A673 (cell line): Measurements from ENCODE around the gene ARFGAP1. TPM values are rescaled to one million over a fixed set of nuclear protein-coding genes. Genes with fewer than 3 reads are reported as not detected.

Experiments used
- BruUV-seq: library from RNA; stranded (reverse); fragments of 400-500 nt; replicated peaks from 2 replicates; lab custom pipeline; 2021; lab: Mats Ljungman, UMichigan
- CTCF ChIA-PET: fragments of 300-600 bp; sonication (Branson Sonifier 250); formaldehyde crosslinking; loops from one replicate; lab custom pipeline; 2022; ENCODE audit warnings: antibody characterized with exemption; lab: Charles Lee
- POLR2A ChIA-PET: fragments of 300-600 bp; sonication (Branson Sonifier 250); formaldehyde crosslinking; loops from one replicate; lab custom pipeline; 2022; ENCODE audit warnings: antibody characterized with exemption; ENCODE audit not compliant: low non-redundant PET; lab: Charles Lee
- DNase-seq: peaks from one replicate; pipeline ENCODE4 v3.0.0-alpha.2; 2015; ENCODE audit warnings: low spot score
- H3K27ac ChIP-seq: fragments of 200-600 bp; sonication (generic); 2 replicates; pipeline ENCODE4 v1.5.1; 2016; ENCODE audit warnings: mixed run types, low read depth, mild to moderate bottlenecking, mixed read lengths, antibody characterized with exemption, low read length; ENCODE audit not compliant: poor library complexity, severe bottlenecking
- H3K27me3 ChIP-seq: fragments of 200-600 bp; sonication (generic); replicated peaks from 2 replicates; pipeline ENCODE4 v1.6.1; 2017; ENCODE audit warnings: mixed run types, low read depth, mild to moderate bottlenecking, mixed read lengths, antibody characterized with exemption, low read length; ENCODE audit not compliant: insufficient read depth, poor library complexity
- H3K36me3 ChIP-seq: fragments of 200-600 bp; sonication (generic); 2 replicates; pipeline ENCODE4 v1.6.1; 2016; ENCODE audit warnings: mixed run types, mild to moderate bottlenecking, mixed read lengths, antibody characterized with exemption, low read length; ENCODE audit not compliant: insufficient read depth, poor library complexity, severe bottlenecking
- H3K4me1 ChIP-seq: fragments of 200-600 bp; sonication (generic); 2 replicates; pipeline ENCODE4 v1.6.1; 2017; ENCODE audit warnings: mixed run types, mild to moderate bottlenecking, mixed read lengths, antibody characterized with exemption, low read length; ENCODE audit not compliant: insufficient read depth, poor library complexity, severe bottlenecking
- H3K4me3 ChIP-seq: fragments of 200-600 bp; sonication (generic); 2 replicates; pipeline ENCODE4 v1.5.1; 2016; ENCODE audit warnings: low read depth, mixed run types, mild to moderate bottlenecking, mixed read lengths, low read length; ENCODE audit not compliant: poor library complexity, severe bottlenecking
- H3K9me3 ChIP-seq: fragments of 200-600 bp; sonication (generic); 2 replicates; pipeline ENCODE4 v1.6.1; 2016; ENCODE audit warnings: mixed run types, low read depth, mild to moderate bottlenecking, mixed read lengths, antibody characterized with exemption, low read length; ENCODE audit not compliant: poor library complexity, severe bottlenecking
- EZH2 ChIP-seq: fragments of 200-600 bp; sonication (generic); IDR thresholded peaks from 2 replicates; pipeline ENCODE4 v1.6.1; 2017; ENCODE audit warnings: borderline replicate concordance, low read depth, mild to moderate bottlenecking, mixed read lengths, antibody characterized with exemption, low read length; ENCODE audit not compliant: poor library complexity, severe bottlenecking
- intact Hi-C: fragments of 100-400 bp; cut with micrococcal nuclease; formaldehyde crosslinking; loops from one replicate; pipeline ENCODE4 v1.10.0; 2022; ENCODE audit not compliant: unreplicated experiment
- total RNA-seq: library from RNA; stranded (reverse); gene quantifications from 2 replicates; pipeline ENCODE4 v1.2.3, GENCODE V29; 2021
- TF ChIP-seq, protein P1 (sequence below): fragments of 300-800, 200-600 bp; sonication (generic); conservative IDR thresholded peaks from 2 replicates; pipeline ENCODE4 v1.5.1; 2017; ENCODE audit warnings: low read depth, mild to moderate bottlenecking, antibody characterized with exemption, low read length, moderate library complexity, mixed read lengths

The ARFGAP1 gene
- total RNA-seq, 1 experiment from 2014 or later = 90.4 TPM

- POLR2A ChIA-PET = no interaction called here
- no peak for DNase-seq
- no peaks in the 10 kb centered on the region for H3K36me3 ChIP-seq
- no peaks in the 10 kb centered on the region for H3K9me3 ChIP-seq
- CTCF ChIA-PET = no interaction called here
- no peak overlapping the region for H3K4me3 ChIP-seq
- no peak overlapping the region for H3K27ac ChIP-seq
- TF ChIP-seq EZH2 = no peak
- TF ChIP-seq, protein P1, sequence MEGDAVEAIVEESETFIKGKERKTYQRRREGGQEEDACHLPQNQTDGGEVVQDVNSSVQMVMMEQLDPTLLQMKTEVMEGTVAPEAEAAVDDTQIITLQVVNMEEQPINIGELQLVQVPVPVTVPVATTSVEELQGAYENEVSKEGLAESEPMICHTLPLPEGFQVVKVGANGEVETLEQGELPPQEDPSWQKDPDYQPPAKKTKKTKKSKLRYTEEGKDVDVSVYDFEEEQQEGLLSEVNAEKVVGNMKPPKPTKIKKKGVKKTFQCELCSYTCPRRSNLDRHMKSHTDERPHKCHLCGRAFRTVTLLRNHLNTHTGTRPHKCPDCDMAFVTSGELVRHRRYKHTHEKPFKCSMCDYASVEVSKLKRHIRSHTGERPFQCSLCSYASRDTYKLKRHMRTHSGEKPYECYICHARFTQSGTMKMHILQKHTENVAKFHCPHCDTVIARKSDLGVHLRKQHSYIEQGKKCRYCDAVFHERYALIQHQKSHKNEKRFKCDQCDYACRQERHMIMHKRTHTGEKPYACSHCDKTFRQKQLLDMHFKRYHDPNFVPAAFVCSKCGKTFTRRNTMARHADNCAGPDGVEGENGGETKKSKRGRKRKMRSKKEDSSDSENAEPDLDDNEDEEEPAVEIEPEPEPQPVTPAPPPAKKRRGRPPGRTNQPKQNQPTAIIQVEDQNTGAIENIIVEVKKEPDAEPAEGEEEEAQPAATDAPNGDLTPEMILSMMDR = no peak
- intact Hi-C loops = no loop called here
- H3K27me3 ChIP-seq = no peaks in the 10 kb centered on the region
- BruUV-seq = no TSS peak
- H3K4me1 ChIP-seq = no peaks in the 10 kb centered on the region
These were observed 57.6 kb downstream of the ARFGAP1 start for GRCh38 chr20:63330084-63330760.

- Histone ChIP-seq H3K9me3 (no peaks in the 10 kb centered on the region), H3K4me1 (no peaks in the 10 kb centered on the region), H3K27me3 (no peaks in the 10 kb centered on the region), H3K4me3 (no peak overlapping the region), H3K36me3 (no peaks in the 10 kb centered on the region), H3K27ac (no peak overlapping the region)
- DNase-seq = no peak
- POLR2A ChIA-PET = no interaction called here
- no peak for TF ChIP-seq EZH2
- TF ChIP-seq, protein P1 = no peak
- CTCF ChIA-PET = no interaction called here
- intact Hi-C loops = no loop called here
- BruUV-seq = no TSS peak
These were observed 58.3 kb downstream of the ARFGAP1 start for GRCh38 chr20:63330940-63331339.

GRCh38 chr20:63331741-63332400, 59.3 kb downstream of the ARFGAP1 start:
- no peak for DNase-seq
- H3K4me1 ChIP-seq = no peaks in the 10 kb centered on the region
- no peak overlapping the region for H3K4me3 ChIP-seq
- ChIA-PET POLR2A (interaction anchor here (0.9 kb wide), 1 partner anchor 69 kb away, joined by 3 read pairs; no protein-coding TSS in a partner anchor), CTCF (no interaction called here)
- intact Hi-C loops = no loop called here
- TF ChIP-seq EZH2 = no peak
- TF ChIP-seq, protein P1 = no peak
- no TSS peak for BruUV-seq
- no peaks in the 10 kb centered on the region for H3K9me3 ChIP-seq
- no peaks in the 10 kb centered on the region for H3K36me3 ChIP-seq
- no peaks in the 10 kb centered on the region for H3K27me3 ChIP-seq
- H3K27ac ChIP-seq = no peak overlapping the region
